ENCODE results near the gene CRIM1.

The CRIM1 gene

DNA sequence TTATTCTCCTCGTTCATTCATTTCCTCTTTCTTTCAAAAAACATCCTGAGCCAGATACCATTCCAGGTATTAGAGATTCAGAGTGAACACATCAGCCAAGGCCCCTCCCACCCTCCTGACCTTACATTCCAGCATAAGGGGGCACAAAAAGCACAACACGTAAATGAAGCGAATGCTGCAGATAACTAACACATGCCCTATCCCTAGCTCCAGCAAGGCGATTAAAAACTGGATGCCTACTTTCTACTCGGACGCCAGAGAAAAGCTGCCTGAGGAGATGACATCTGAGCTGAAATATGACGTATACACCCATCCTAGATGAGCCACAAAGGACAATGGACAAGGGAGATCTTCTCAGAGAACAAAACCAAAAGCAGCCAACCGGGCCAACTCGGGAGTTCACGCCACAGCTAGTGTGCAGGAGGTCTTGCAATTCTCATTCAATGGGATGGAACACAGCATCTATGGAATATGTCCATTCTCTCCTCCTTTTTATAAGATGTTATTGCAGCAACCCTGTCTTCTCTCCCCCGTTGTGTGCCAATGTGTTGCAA, 208.9 kb downstream of the CRIM1 start:
- no peak for TF ChIP-seq CTCF (IDR thresholded peaks at IDR 0.05)
- Histone ChIP-seq H3K4me3 (no peak overlapping the region), H3K27ac (no peak overlapping the region)
- no peak for DNase-seq (ENCODE audit: low spot score)

DNA sequence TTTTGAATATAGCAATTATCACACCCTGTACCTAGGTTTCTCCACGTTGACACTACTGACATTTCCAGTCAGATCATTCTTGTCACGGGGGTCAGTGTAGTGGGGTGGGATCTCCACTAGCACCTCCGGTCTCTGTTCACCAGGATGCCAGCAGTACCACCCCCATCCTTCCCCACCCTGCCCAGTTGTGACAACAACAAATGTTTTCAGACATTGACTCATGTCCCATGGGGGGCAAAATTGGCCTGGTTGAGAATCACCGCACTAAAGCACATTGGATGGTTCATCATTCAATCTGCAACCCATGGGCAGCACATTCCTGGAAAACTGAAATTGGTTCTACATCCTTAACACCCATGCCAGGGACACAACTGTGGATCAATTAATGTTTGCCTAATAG, 210.1 kb downstream of the CRIM1 start:
- DNase-seq (ENCODE audit: low spot score) = no peak
- Histone ChIP-seq H3K4me3 (no peak overlapping the region), H3K27ac (no peak overlapping the region)
- TF ChIP-seq CTCF (IDR thresholded peaks at IDR 0.05) = no peak

DNA sequence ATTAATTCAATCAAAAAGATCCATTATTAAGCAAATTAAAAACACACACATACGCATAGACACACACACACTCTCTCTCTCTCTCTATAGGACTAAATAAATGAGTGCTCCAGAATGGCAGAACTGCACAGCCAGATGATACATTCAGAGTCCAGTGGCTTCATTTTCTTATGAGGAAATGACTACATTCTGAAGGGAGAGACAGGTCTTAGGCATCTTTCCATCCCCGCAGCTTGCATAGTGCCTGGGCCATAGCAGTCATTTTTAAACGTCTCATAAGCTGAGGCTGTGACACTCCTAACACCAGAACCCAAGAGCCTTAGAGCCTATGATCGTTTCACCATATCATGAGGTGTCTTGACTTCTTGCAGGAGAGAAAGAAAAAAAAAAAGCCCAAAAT, 211.3 kb downstream of the CRIM1 start:
- no peak overlapping the region for H3K27ac ChIP-seq
- DNase-seq (ENCODE audit: low spot score) = no peak
- H3K4me3 ChIP-seq = no peak overlapping the region
- TF ChIP-seq CTCF (IDR thresholded peaks at IDR 0.05) = no peak

- Histone ChIP-seq H3K4me3 (no peak overlapping the region), H3K27ac (no peak overlapping the region)
- DNase-seq (ENCODE audit: low spot score) = no peak
- TF ChIP-seq CTCF (IDR thresholded peaks at IDR 0.05) = no peak
These were observed 212.3 kb downstream of the CRIM1 start for GRCh38 chr2:36567711-36568408.

DNA sequence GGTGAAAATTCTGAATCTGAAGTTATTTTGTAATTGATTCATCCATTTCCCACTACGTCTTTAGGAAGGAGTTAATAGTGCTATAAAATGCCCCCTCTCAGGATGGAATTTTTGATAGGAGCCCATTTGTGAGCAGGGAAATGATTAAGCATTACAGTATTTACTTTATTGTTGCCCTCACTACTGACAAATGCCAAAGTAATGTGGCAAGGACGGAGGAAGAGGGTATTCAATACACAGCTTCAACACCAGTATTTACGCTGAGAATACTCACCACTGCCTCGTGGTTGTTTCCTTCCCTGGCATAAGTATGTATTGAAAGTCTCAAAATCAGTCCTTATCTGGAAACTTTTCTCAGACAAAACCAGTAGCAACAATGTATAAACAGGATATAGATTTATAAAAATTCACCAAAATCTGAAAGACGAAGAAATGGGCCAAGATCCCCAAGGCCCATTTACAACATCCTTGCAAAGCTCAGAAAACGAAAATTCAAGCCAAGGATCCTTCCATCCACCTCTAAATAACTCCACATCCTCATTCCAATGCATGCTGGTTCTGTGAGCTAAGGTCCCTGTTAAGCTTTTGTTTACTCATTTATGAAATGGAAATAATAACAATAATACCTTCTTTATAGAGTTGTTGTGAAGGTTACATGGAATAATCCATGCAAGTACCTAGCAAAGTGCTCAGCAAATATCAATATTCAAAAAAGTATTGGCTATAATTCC, 213.1 kb downstream of the CRIM1 start:
- DNase-seq (ENCODE audit: low spot score) = no peak
- TF ChIP-seq CTCF (IDR thresholded peaks at IDR 0.05) = no peak
- H3K27ac ChIP-seq = no peak overlapping the region
- no peak overlapping the region for H3K4me3 ChIP-seq

DNA sequence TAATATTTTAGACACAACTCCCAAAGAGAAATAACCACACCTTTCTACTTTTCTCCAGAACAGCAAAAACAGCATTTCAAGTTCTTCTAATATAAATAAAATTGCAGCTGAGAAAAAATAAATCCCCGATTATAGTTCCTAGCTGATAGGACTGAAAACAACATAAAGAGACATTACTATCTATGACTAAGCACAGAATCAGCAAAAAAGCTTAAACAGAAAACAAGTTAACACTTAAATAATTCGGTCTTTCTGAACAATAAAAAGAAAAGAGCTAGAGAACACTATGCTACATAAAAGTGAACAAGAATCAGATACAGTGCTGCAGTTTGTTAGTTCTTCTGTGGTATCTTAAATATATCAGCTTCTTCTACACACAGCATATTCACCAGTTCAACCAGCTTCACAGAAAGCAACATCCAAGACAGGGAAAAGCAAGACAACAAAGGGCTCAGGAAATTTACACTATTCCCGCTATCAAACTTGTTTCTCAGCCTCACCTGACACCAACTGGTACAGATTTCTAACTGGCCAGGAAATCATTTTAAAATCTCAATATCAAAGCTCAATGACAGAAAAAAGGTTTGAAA, 213.8 kb downstream of the CRIM1 start:
- no peak overlapping the region for H3K27ac ChIP-seq
- no peak for DNase-seq (ENCODE audit: low spot score)
- no peak for TF ChIP-seq CTCF (IDR thresholded peaks at IDR 0.05)
- H3K4me3 ChIP-seq = no peak overlapping the region

Measured in coronary artery (tissue), 2 donors.